ENCODE results near the gene FBN2. TPM values are rescaled to one million over a fixed set of nuclear protein-coding genes. Genes with fewer than 3 reads are reported as not detected.
"Not testable (repeated sequence)": the region's sequence is repeated elsewhere in the genome, so short reads cannot be mapped to it uniquely, and the experiment has no call there.

Gene FBN2
- total RNA-seq, 1 donor from 2014 or later: 25.2 TPM

DNA sequence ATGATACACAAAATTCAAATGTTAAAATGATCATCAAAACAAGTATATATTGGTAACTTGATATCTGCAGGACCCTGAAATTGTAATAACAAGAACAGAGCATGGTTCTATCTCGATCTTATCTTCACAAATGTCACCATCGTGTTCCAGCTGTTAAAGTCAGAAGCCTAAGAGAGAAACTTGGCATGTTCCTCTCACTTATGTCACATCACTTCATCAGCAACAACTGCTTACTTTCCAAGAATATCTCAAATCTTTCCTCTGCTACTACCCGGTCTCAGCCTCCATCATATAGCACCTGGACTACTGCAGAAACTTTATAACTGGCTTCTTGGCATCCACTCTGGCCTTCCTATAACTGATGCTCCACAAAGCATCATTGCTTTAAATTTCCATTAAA is 84.9 kb downstream of the FBN2 start:
- no peaks in the 10 kb centered on the region for H3K36me3 ChIP-seq (ENCODE audit: control insufficient read depth, insufficient read depth, low read length)
- H3K27me3 ChIP-seq (ENCODE audit: control insufficient read depth, insufficient read depth, low read length): no peaks in the 10 kb centered on the region
- no peak for DNase-seq (ENCODE audit: low read depth)
- TF ChIP-seq, protein P1, sequence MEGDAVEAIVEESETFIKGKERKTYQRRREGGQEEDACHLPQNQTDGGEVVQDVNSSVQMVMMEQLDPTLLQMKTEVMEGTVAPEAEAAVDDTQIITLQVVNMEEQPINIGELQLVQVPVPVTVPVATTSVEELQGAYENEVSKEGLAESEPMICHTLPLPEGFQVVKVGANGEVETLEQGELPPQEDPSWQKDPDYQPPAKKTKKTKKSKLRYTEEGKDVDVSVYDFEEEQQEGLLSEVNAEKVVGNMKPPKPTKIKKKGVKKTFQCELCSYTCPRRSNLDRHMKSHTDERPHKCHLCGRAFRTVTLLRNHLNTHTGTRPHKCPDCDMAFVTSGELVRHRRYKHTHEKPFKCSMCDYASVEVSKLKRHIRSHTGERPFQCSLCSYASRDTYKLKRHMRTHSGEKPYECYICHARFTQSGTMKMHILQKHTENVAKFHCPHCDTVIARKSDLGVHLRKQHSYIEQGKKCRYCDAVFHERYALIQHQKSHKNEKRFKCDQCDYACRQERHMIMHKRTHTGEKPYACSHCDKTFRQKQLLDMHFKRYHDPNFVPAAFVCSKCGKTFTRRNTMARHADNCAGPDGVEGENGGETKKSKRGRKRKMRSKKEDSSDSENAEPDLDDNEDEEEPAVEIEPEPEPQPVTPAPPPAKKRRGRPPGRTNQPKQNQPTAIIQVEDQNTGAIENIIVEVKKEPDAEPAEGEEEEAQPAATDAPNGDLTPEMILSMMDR (IDR thresholded peaks at IDR 0.05; ENCODE audit: insufficient read depth, low read length, poor library complexity, severe bottlenecking): no peak
- H3K4me3 ChIP-seq (ENCODE audit: low read depth, low read length): no peak overlapping the region

DNA sequence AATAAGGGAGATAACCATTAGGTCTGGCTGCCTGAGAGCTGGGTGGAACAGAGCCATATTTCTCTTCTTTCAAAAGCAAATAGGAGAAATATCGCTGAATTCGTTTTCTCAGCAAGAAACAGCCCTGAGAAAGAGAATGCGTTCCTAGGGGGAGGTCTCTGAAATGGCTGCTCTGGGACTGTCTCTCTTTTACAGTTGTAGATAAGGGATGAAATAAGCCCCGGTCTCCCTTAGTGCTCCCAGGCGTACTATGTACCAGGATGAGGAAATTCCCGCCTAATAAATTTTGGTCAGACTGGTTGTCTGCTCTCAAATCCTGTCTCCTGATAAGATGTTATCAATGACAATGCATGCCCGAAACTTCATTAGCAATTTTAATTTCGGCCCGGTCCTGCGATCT is 90.8 kb downstream of the FBN2 start:
- not testable (repeated sequence) for H3K4me3 ChIP-seq (ENCODE audit: low read depth, low read length); H3K27me3 ChIP-seq (ENCODE audit: control insufficient read depth, insufficient read depth, low read length); H3K36me3 ChIP-seq (ENCODE audit: control insufficient read depth, insufficient read depth, low read length); DNase-seq (ENCODE audit: low read depth)

DNA sequence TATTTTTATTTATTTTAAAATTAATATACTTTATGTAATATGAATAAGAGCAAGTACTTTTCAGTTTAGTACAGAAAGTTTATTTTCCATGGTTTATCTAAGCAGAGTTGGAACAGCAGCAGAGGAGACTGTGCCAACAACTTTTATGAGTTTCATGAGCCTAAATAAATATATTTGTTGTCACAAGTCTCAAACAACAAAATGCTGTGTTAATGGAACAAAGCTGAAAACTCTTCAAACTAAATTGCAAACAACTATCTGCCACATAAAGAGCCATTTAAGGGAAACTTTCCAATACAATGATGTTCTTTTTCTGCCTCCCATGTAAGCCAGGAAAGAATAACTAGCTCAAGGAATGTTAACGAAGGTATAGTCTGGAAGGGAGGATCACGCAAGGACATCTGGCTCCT is 96.1 kb downstream of the FBN2 start:
- no peak for DNase-seq (ENCODE audit: low read depth)
- TF ChIP-seq, protein P1 (IDR thresholded peaks at IDR 0.05; ENCODE audit: insufficient read depth, low read length, poor library complexity, severe bottlenecking): no peak
- Histone ChIP-seq H3K27me3 (ENCODE audit: control insufficient read depth, insufficient read depth, low read length) (no peaks in the 10 kb centered on the region), H3K36me3 (ENCODE audit: control insufficient read depth, insufficient read depth, low read length) (no peaks in the 10 kb centered on the region), H3K4me3 (ENCODE audit: low read depth, low read length) (no peak overlapping the region)

DNA sequence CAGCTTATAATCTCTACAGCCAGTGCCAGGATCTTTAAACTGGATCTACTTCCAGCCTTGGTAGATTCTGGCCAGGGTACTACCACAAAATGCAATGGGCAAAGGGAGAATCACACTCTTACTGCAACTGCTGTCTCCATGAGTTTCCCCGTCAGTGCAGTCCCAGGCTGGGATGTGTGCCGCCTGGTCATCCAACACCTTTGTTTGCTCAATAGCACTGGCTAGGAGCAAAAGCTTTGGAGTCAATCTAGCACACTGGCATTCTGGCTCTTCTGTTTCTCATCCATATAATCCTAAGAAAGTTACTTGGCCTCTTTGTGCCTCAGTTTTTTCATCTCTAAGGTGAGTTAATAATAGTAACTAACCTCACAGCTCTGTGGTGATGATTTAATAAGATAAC is 96.9 kb downstream of the FBN2 start:
- no peak for DNase-seq (ENCODE audit: low read depth)
- TF ChIP-seq, protein P1 (IDR thresholded peaks at IDR 0.05; ENCODE audit: insufficient read depth, low read length, poor library complexity, severe bottlenecking): no peak

DNA sequence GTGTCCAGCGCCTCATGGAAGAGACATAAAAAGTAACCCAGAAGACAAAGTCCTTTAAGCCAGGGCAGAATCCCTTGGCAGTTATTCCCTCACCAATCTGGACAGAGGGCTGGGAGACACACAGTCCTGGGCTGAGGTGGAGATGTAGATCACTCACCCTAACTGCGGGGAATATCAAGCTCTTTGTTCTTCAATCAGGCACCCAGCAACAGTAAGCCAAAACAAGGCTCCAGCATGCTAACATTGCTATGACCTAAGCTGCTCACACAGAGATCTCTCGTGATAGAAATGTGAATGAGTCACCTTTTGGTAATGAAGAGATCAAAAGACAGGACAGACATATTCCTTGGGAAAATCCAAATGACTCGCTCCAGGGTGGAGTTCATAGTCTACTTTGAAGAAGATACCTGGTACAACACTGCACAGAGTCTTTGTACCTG is 101.3 kb downstream of the FBN2 start:
- TF ChIP-seq, protein P1 (IDR thresholded peaks at IDR 0.05; ENCODE audit: insufficient read depth, low read length, poor library complexity, severe bottlenecking): no peak
- H3K36me3 ChIP-seq (ENCODE audit: control insufficient read depth, insufficient read depth, low read length): no peaks in the 10 kb centered on the region
- DNase-seq (ENCODE audit: low read depth): peak; percentile 93
- H3K4me3 ChIP-seq (ENCODE audit: low read depth, low read length): no peak overlapping the region
- no peaks in the 10 kb centered on the region for H3K27me3 ChIP-seq (ENCODE audit: control insufficient read depth, insufficient read depth, low read length)

More for the DNA sequence above, 96.9 kb downstream of the FBN2 start:
- H3K27me3 ChIP-seq (ENCODE audit: control insufficient read depth, insufficient read depth, low read length): no peaks in the 10 kb centered on the region
- H3K4me3 ChIP-seq (ENCODE audit: low read depth, low read length): no peak overlapping the region
- H3K36me3 ChIP-seq (ENCODE audit: control insufficient read depth, insufficient read depth, low read length): no peaks in the 10 kb centered on the region

DNA sequence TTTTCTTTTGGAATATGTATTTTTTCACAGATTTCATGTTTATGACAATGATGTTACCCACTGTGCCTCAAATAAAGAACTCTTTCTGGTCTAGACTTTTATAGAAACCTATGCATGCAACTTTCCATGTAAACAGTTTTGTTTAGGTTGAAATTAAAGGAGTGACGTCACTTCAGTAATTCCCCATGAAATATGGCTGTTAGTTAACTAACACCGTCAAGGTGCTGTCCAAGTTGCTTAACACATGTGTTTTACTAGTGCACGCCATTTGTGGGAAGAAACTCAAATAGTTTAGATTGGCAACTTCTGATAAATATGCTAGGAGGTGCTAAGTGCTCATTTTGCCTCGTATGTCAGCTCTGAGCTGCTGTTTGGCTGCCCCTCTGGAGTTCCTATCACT is 102.2 kb downstream of the FBN2 start:
- no peaks in the 10 kb centered on the region for H3K27me3 ChIP-seq (ENCODE audit: control insufficient read depth, insufficient read depth, low read length)
- DNase-seq (ENCODE audit: low read depth): no peak
- H3K4me3 ChIP-seq (ENCODE audit: low read depth, low read length): no peak overlapping the region
- H3K36me3 ChIP-seq (ENCODE audit: control insufficient read depth, insufficient read depth, low read length): no peaks in the 10 kb centered on the region
- TF ChIP-seq, protein P1 (IDR thresholded peaks at IDR 0.05; ENCODE audit: insufficient read depth, low read length, poor library complexity, severe bottlenecking): no peak

Data from kidney epithelial cell (primary cell).